GM18907 (cell line): Measurements from ENCODE around the gene HSPG2.

ENCODE experiments used
- ATAC-seq: cut with Tn5 transposase; IDR thresholded peaks from one replicate; pipeline ENCODE4 v1.9.1; 2021; ENCODE audit warnings: mild to moderate bottlenecking, moderate library complexity; ENCODE audit not compliant: unreplicated experiment

Gene HSPG2

DNA sequence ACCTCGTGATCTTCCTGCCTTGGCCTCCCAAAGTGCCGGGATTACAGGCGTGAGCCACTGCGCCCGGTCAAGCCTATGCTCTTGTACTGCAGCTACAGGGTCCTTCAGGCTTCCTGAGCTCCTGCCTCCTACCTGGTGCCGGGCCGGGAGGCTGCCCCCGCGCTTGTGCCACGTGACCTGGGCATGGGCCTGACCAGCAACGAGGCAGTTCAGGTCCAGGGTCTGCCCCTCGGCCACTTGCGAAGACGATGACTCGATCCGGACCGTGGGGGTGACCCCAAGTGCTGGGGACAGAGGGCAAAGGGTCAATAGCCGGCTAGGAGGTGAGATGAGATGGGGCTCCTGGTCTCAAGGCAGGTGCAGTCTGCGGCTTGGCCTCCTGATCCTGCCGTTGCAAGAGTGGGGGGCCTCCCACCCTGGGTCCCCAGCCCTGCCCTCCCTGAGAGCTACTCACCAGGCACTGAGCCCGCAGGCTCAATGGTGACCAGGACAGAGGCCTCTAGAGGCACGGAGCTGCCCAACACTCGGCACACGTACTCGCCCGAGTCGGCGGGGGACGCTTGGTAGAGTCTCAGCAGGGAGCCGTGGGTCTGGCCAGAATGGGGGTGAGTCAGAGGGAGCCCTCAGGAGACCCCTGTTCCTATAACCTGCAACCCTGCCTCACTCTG is 87.1 kb downstream of the HSPG2 start:
- no peak for ATAC-seq

DNA sequence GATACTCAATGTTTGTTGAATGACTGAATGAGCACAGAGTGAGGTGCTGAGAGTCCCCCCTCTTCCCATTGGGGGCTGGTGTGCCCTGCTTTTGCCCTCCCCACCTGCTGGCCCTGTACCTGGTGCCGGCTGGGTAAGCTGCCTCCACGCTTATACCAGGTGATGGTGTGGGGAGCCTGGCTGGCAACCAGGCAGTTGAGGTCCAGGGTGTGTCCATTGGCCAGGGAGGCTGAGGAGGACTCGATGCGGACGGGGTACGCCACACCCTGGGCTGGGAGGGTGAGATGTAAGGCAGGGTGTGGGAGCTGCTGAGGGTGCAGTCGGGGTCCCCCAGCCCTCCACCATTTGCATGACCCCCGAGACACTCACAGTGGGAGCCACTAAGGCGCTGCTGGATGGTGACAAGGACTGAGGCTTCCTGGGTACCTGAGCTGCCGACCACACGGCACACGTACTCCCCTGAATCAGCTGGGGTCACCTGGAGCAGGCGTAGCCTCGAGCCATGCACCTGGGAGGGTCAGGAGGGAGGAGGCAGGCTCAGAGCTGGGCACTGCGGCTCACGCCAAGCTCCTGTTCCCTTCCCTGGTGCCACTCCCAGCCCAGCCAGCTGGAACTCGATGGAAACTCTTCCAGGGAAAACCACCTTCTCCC is 88.5 kb downstream of the HSPG2 start:
- no peak for ATAC-seq

DNA sequence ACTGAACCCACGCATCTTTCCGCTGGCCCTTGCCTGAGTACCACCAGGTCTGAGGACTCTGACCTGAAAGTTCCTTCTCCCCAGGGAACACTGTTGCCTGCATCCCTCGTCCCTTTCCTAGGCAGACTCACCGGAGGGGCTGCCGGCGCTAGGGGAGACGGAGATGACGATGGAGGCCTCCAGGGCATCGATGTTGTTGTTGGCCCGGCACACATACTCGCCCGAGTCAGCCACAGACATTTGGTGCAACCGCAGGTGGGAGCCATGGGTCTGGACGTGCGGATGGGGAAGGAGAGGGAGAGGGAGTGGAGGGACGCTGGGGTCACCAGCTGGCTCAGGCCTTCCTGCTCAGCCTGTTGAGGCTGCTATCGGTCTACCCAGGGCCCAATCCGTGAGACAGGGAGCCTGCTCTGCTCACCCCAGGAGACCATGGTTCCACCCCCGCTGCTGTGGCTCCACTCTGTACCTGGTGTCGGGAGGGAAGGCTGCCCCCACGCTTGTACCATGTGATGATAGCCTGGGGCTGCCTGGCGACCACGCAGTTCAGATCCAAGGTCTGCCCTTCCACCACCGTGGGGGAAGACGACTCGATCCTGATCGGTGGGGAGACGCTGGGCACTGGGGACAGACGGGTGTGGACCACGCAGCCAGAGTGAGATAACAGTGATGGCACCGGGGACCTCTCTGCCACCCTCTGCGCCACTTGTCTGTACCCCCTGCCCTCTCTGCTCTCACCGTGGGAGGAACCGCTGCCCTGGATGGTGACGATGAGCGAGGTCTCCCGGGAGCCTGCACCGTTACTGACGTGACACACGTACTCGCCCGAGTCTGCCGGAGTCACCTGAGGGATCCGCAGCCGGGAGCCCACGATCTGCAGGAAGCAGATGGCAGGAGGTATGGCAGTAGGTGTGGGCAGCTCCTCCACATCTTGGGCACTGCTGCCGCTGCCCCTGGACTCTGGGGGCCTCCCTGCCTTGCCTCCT is 89.6 kb downstream of the HSPG2 start:
- ATAC-seq = no peak

DNA sequence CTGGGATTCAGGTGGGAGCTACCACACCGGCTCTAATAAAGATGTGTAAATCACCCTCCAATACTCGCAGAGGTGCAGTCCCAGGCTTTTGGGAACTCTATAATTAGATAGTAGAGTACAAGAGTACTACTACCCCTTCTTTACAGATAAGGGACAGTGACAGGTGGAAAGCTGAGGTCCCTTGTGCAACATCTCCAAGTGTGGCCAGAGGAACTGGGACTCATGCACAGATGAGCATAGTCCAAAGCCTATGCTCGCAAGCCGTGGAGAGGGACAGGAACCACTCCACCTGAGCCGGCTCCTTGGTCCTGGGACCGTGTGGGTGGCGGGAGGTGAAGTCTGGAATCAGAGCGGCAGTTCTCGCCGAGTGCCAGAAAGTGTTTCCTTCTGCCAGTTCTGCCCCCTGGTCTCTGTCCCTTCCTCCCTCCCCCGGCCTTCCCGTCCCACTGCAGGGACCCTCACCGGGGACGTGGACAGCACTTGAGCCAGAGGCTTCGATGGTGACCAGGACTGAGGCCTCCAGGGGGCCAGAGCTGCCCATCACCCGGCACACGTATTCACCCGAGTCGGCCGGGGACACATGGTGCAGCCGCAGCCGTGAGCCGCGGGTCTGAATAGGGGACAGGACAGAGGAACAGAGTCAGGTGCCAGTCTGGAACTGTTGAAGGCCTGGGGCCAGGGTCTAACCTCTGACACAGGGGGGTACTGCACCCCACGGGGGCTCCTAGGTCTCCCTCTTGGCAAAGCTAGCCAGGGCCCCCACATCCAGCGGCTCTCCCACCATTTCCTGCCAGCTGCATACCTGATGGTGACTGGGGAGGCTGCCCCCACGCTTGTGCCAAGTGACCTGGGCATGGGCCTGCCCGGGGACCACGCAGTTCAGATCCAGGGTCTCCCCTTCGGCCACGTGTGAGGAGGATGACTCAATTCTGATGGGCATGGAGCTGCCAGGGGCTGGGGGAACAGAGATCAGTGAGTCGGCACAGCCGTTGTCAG is 91.2 kb downstream of the HSPG2 start:
- ATAC-seq = no peak

DNA sequence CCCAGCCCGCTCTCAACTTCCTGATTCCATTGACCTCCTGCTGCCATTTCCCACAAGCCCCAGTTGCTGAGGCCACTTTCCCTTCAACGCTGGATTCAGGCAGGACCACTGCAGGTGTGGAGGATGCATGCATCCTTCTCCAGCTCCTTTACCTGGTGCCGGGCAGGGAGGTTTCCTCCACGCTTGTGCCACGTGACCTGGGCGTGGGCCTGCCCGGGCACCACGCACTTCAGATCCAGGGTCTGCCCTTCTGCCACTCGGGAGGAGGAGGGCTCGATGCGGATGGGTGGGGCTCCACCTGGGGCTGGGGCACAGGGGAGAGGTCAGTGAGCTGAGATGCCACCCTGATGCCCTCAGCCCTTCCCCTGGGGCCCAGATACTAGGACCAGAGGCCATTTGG is 93.1 kb downstream of the HSPG2 start:
- no peak for ATAC-seq

DNA sequence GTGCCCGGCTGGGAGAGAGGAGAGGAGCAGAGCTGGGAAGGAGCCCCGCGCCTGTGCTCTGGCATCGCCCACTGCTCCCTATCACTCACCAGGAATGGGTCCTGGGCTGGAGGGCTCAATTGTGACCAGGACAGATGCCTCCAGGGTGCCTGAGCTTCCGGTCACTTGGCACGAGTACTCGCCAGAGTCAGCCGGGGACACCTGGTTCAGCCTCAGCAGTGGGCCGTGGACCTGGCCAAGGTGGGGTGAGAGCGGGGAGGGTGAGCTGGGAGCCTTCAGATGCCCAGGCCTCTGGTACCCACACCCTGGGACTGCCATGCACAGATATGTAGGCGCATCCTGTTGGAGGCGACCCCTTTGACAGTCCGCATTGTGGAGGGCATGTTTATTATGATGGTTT is 93.9 kb downstream of the HSPG2 start:
- ATAC-seq = no peak

DNA sequence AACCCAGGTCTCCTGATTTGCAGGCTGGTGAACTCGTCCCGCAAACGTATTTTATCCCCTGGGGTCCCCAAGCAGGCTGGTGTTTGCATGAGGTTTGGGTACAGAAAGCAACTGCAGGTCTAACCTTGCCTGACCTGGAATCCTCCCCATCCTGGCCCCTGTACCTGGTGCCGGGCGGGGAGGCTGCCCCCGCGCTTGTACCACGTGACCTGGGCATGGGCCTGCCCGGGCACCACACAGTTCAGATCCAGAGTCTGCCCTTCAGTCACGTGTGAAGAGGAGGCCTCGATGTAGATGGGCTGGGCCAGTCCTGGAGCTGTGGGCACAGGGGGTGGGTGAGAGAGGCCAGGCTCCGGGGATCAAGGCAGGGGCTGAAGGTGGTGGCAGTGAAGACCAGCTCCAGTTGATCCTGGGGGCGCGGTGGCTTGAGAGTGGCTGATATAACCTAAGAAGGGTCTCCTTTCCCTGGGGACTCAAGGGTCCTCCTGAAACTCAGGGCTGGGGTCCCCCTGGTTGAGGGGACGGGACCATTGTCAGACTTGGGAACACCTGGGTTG is 94.4 kb downstream of the HSPG2 start:
- no peak for ATAC-seq

DNA sequence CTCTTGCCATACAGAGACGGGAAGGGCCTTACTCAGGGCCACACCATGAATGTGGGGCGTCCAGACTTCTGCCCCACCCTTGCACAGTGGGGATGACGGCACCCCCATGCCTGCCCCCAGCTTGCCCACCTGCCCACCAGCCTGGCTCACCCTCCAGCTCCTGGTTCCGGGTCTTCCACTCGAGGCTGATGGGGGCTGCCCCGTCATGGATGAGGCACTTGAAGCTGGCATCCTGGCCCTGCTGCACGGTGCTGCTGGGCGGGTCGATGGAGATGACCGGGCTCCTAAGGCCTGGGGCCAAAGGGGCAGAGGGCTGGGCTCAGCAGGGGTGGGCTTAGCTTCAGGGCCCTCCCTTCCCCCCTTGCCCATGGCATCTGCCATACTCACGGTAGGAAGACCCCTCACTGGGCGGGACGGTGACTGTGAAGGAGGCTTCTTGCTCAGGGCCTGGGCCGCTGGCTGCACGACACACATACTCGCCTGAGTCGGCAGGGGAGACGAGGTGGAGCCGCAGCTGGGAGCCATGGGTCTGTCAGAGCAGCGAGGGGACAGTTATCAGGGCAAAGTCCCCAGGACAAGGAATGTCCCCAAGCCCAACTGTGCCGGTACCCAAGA is 95.2 kb downstream of the HSPG2 start:
- no peak for ATAC-seq

DNA sequence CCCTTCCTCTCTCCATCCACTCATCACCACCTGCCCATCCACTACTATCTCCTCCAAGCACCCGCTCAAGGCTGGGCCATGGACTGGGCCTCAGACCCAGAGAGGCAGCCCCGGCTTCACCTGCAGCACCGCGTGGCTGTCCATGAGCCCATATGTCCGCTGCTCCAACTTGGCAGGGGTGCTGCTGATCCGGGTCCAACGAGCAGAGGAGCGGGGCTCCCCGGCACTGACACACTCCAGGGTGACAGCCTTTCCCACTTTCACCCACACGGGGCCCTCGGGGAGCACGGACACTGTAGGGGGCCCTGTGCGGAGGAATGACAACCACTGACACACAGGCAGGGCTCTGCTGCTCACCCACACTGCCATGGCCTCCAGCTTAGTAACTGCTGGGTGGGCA is 96.1 kb downstream of the HSPG2 start:
- ATAC-seq = no peak

DNA sequence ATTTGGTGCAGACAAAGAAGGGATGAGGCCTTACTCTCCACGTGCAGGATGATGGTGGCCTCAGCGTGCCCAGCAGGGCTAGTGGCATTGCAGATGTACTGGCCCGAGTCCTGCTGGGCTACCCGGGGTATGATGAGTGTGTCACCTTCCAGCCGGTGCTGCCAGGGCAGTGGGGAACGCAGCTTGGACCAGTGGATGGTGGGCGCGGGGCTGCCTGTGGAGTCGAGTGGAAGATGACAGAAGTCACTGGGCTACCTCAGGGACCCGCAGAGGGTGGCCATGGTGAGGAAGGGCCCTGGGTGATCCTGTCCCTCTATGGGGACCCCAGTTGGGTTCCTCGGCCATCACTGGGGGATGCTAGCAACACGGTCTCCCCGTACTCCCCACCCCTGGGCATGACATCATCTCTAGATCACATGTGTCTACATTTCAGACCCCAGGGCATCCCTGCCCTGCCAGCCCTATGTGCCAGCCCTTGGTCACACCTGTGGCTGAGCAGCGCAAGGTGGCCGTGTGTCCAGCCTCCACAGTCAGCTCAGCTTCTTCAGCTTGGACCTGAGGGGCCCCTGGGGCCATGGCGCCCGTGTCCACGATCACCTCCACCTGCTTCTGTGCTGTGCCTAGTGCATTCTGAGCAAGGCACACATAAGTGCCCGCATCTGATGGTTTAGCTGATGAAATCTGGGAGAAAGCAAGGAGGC is 97.6 kb downstream of the HSPG2 start:
- ATAC-seq = no peak

DNA sequence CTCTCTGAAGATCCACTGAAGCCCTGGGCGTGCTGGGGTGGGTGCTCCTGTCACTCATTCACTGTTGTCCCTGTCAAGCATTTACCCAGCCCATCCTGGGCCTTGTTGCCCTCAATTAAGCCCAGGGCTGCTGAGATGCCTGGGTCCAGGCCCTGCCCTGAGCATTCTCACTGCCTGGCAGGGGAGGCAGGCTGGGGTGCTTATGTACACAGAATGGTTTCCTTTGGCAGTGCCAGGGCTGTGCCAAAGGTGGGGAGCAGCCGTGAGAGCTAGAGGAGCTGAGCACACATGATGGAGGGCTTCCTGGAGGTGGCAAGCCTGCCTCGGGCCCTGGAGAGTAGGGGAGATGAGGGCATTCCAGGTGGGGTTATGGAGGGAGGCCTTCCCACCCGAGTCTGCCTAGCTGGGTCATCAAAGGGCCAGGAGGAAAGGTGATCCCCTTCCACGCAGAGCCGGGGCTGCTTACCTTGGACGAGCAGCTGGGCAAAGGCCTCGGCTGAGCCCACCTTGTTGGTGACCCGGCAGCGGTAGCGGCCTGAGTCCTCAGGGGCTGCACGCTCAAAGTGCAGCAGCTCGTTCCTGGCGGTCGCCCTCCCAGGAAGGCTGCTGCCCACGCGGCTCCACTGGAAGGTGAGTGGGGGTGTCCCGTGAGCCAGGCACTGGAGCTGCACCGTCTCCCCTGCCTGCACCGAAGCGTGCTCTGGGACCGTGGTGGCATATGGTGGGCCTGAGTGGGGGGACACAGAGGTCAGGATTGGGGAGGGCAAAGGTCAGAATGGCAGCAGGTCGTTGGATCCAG is 98.6 kb downstream of the HSPG2 start:
- no peak for ATAC-seq

DNA sequence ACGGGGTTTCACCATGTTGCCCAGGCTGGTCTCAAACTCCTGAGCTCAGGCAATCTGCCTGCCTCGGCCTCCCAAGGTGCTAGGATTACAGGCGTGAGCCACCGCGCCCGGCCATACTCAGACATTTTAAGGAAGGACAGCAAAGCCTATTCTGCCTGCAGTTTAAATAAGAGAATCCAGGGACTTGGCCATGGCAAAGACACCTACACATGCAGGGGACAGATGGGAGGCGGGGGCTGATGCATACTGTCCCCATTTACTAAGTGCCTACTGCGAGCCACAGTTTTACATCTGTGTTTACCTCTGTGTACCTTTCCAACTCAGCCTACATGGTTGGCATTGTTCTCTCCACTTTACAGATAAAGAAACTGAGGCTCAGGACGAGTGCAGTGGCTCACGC is 99.6 kb downstream of the HSPG2 start:
- ATAC-seq = no peak

DNA sequence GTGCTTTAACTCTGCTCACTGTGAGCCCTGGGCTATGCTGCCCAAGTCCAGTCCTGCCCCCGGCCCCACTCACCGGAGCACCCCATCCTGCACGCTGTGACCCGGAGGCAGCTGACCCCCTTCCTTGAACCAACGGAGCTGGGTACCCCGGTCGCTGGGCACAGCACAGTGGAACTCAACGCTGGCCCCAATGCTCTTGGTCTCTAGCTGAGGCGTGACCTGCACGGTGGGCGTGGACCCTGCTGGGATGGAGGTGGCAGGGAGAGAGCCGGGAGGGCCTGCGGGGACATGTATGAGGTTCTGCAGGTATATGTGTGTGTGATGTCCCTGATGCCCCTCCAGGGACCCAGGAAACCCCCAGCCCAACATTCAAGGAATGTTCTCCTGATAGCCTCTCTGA is 100.4 kb downstream of the HSPG2 start:
- ATAC-seq = no peak

DNA sequence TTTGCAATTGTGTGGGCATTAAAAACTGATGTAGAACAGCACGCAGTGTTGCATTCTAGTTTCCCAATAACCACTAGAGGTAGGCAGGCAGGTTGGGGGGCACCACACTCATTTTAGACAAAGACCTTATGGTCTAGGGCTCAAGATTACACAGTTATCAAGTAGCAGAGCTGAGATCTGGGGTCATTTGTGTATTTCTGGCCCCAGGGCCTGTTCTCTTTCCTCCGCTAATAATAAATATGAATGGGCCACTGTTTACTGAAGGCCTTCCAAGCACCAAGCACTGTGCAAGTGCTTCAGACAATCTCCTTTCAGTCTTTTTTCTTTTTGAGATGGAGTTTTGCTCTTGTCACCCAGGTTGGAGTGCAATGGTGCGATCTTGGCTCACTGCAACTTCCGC is 101.1 kb downstream of the HSPG2 start:
- ATAC-seq = no peak

DNA sequence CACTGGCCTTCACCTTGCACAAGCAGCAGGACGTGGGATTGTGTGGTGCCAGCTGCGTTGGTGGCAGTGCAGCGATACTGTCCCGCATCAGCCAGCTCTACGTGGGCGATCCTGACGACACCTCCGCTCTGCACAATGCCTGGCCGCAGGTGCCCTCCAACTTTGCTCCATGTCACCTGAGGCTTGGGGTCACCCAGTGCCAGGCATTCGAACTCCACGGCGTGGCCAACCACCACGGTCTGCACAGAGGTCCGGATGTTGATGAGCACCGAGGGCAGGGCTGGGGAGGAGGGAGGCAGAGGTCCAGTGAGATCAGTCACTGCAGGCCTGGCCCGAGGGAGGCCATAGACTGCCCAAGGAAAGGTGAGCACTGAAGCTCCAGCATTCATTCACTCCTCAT is 102.4 kb downstream of the HSPG2 start:
- ATAC-seq = no peak

DNA sequence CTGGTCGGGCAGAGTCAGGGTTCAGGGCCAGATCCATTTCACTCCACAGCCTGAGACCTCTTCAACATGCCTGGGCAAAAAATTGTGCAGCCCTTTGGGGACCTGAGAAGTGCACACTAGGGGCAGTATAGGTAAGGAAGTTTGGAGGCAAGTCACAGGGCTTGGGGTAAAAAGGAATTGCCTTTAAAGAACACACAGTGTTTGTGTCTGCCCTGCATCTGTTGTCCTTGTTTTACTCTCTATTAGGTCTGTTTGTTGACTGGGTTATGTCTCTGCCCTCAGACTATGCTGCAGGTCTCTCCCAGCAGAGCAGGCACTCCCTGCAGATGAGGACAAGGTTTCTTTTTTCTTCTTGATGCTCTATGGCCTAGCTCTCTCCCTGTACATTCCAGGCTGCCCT is 103.0 kb downstream of the HSPG2 start:
- no peak for ATAC-seq

DNA sequence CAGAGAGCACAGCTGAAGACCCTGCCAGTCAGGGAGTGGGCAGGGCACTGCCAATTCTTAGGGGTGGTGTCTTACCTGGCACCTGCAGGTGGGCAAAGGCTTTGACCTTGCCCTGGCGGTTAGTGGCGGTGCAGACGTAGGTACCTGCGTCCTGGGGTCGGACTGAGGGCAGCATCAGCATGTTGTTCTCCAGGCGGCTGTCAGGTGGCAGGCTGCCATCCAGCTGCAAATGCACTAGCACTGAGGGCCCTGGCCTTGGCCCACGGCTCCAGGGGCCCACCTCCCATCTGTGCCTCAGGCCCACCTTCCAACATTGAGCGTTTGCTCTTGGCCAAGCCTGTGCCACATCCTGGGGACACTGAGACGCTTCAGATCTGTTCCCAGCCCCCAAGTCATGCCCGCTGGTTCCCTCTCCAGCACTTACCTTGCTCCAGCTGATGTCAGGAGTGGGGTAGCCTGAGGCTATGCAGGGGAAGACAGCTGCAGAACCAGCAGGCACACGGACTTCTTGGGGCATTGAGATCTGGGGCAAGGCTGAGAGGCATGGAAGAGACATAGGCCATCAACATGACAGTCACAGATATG is 103.6 kb downstream of the HSPG2 start:
- no peak for ATAC-seq

DNA sequence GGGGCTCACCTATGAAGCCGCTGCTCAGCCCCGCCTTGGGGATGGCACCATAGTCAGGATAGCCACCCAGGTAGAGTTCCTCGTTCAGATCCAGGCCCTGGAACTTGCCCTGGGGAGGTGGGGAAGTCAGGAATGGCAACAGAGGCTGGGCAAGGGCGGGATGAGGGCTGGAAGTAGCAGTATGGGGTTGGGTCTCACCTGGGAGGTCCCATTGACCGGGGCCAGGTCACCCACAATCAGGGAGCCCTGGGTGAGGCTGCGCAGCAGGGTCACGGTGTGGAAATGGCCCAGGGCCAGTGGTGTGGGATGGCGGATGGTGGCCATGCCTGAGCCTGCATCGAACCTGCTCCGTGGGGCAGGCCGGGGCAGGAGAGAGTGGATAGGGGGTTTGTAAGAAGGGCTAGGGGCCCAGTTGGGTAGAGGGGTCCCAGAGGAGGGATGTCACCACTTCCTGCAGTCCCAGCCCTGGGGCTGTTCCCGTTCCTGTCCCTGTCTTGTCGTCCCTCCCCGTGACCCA is 105.6 kb downstream of the HSPG2 start:
- no peak for ATAC-seq
